Ammon's horn (tissue), 1 donor: Measurements from ENCODE around the gene ELP4.

Source experiments
- DNase-seq: peaks from one replicate; pipeline ENCODE4 v3.0.0-alpha.2; 2016; ENCODE audit warnings: low spot score

The ELP4 gene

GRCh38 chr11:31812383-31813381, 303.1 kb downstream of the ELP4 start:
- DNase-seq, result no peak

GRCh38 chr11:31813391-31814175, 304.0 kb downstream of the ELP4 start:
- no peak for DNase-seq

DNA sequence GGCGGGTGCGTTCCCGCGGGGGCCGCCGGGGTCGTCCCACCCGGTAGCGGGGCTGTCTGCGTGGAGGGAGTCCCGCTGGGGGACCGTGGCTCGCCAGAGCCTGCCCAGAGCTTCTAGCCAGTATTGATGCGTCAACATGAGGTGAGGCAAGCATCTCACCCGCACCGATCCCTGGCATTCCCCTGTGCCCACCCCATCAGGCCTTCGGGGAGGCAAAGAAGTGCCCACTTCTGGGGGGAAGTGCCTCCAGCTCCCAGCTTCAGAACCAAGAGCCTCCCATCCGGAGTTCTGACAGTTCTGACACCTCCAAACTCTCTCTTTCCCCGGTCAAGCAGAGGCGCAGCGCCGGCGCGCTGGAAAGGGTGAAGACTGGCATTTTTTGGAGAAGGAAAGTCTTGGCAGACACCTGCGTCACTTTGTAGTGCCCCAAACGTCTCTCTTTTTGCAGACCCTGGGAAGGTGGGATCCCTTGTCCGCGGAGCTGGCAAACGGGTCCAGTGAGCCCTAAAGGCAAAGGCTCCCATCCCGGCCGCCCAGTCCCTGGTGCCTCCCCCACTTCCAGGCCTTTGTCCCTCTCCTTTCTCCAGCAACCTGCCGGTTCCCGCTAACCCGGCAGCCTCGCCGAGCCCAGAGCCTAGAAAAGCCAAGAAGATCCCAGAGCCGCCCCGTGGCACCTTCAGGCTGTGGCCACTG, 304.8 kb downstream of the ELP4 start:
- DNase-seq, result no peak

DNA sequence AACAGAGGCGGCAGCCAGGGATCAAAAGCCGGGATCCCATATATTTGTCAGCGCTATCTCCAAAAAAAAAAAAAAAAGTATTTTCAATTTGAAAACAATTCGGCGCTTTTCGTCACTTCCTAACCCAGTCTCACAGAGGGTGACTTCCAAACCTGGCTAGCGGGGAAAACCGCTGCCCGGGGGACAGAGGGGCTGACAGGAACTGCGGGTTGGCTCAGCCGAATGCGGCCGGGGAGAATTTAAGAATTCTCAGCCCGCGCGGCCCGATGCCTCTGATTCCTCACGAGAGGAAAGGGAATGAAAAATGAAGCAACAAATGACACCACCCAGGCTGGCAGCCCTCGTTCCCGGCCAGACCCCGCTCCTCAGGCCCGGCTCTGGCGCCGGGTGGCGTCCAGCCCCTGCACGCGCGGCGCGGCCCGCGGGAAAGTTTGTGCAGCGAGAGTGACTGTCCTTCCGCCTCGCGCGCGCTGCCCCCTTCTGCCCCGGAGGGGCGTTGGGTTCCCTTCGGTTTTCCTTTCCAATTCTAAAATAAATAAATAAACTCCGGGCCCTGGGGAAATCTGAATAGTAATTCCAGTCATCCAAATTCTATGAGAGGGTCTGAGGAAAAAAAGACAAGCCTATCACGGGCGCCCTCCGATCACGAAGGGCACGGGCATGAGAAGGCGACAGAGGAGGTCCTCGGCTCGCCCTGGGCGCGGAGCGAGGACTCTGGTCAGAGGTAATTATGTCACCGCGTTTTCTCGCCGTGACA, 306.3 kb downstream of the ELP4 start:
- DNase-seq, result no peak

DNA sequence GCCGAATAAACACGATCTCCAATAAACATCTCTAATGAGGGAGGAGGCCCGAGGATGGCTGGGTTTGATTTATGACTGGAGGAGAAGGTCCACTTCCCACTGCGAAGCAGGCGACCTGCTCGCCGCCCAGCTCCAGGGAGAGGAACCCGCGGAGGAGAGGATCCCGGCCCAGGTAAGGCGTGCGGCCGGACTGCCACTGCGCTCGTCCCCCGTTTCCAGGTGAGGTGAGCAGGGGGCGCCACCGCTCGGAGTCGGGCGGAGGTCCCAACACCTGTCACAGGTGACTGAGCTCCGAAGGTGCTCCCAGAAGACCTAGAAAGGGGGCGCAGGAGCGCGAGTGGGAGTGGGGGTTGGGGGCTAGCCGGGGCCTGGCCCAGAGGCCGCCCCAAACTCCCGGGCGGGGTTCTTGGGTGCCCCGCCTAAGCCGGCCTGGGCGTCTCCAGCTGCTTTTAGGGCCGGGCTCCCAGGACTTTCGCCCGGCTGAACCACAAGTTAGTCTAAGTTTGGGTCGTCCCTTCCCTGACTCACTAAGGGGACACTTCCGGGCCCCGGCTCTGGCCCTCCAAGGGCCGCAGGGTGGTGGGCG, 307.0 kb downstream of the ELP4 start:
- no peak for DNase-seq

DNA sequence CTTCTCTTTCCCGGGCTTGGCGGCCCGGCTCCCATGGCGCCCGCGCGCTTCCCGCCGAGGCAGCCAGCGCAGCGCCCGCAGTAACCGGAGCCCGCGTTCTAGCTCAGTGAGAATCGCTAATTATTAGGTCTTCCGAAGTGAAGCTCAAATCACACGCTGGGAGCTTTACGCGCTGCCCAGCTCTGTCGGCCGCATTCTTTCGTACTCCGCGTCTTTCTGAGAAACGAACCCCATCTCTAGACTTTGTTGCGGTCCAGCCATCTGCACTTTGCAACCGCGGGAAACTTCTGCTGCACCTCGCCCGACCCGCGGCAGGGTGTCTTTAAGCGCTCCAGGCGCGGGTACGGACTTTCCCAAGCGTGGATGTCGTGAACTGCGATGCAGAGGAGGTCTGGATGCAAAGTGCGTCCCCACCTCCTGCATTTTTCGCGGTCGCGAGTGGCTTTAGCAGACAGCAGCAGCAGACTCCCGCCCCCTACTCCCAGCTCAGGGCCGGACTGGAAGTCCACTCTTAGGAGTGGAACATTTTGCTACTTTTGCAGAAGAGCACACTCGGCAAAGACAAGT, 307.6 kb downstream of the ELP4 start:
- no peak for DNase-seq

DNA sequence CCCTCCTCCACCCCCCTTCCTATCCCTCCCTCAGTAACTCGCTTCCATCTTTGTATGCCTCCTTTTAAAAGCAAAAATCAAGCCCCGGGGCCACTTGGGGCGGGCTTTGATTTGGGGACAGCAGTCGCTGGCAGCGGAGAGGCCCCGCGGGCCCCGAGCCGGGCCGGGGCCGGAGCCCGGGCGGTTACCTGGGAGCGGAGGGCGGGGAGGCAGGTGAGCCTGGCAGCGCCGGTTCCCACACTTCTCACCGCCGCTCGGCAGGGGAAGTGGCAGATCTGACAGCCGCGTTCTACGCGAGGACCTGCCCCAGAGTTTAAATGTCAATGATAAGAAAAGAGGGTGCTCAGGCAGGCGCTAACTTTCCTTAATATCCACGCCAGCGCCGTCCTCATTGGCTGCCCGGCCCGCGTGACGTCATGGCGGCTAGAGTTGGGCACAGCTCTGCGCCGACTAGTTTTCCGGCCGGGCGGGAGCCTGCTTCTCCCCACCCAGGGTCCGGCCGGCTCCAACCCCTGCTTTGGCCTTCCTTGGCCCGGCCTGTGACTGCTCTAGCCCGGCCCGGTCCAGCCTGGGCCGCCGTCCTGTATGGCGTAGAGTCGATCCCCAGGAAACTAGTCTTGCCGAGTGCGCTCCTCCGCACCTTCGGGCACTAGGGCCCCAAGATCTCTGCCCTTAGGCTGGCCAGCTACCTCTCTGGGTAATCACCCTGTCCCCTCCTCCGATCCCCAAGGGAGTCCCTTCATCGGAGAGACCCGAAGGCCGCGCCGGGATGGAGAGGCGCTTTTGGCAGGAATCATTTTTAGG, 308.3 kb downstream of the ELP4 start:
- no peak for DNase-seq

DNA sequence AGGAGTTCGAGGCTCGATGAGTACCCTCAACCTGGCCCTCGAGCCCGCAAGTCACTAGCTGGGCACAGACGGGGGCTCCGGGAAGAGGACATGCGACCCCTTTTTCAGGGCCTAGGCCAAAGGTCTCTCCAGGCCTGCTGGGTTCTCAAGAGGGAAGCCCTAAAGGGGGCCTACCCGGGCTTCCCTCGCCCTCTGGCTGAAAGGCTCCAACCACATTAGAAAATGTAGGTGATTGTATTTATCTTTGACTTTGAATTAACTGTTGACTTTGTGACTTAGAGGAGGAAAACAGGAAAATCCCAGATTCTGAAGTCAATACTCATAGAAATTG, 308.8 kb downstream of the ELP4 start:
- no peak for DNase-seq

- DNase-seq, result no peak
These were observed 309.3 kb downstream of the ELP4 start for GRCh38 chr11:31818874-31819331.

DNA sequence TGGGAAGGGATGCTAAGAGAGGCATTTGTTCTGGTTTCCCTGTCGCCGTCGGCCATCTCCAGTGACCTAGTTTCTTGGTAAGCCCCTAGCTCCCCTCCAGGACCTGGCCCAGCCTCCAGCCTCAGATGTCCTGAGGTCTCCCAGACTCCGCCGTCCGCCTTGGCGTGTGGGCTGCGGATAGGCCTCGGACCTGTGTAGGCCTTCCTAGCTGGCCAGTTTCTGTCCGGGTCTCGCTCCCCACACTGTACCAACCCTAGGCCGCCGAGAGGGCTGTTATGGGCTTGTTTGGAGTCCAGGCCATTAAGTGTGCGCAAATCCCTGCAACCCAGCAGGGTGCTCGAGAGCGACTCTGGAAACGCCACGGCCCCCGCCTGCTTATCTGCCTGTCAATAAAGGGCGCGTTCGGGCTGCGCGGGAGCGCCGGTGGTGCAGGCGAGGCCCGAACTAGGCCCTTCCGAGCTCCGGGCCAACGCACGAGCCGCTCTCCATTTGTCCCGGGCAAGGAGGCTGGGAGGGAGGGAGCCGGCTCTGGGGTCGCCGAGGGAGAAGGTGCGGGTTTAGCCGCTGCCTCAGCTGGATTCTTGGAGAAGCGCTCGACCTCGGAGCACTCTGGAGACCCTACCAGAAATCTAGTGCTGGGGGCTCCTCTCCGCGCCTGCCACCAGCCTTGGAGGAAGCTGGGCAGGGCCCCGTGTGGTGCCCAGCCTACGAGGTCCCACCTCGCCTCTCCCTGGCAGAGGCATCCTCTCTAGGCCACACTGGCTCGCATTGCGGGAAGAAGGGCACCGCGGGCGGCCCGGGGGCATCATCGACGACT, 310.3 kb downstream of the ELP4 start:
- DNase-seq, result no peak

GRCh38 chr11:31820438-31820818, 310.9 kb downstream of the ELP4 start:
- no peak for DNase-seq

GRCh38 chr11:31821235-31821764, 311.7 kb downstream of the ELP4 start:
- no peak for DNase-seq

DNA sequence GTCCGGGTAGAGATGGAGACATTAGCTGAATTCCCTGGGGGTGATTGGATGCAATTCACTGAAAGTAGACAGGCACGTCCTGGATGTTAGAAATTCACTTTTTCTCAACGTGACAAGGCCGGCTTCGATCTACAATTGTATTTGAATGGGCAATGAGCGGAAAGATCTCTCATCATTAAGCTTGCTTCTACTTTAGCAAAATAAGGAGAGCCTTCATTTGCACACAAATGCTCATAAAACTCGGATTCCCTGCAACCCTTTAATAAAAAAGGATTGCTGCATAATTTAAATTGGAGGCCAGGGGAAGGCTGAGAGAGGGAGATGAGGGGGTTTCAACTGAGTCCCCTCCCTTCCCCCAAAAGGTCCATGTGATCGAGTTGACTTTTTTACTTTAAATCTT, 312.2 kb downstream of the ELP4 start:
- no peak for DNase-seq

DNA sequence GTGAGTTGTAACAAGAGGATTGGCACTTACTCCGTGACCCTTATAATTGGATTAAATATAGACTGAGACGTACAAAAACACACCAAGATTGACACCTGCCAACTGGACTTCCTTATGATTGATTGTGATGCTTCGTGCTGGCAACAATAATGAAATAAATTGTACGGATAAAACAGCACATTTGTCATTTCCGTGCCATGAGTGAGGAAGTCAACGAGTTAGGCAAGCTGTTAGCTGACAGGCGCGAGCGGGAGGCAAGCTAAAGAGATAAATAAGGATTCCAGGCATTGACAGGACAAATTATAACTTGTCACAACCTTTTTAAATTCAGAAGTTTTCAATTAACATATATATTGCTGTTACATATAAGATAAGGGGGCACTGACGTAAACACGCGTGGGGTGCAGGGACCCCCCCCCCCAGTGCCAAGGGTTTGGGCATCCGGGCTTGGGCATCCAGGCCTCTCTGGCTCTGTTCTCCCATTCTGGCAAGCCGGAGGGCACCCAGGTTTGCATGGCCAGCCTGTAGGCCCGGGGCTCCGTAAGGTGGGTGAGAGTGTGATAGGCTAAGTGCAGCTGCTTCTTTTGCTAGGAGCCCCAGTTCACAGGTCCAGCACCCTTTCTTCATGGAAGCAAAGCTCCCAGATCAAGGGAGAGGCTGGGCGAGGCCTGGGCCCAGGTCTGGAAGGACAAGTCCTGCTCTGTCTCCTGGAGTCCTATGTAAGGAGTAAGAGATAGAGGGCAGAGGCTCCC, 312.8 kb downstream of the ELP4 start:
- DNase-seq, result no peak

GRCh38 chr11:31822927-31823643, 313.5 kb downstream of the ELP4 start:
- DNase-seq, result no peak

DNA sequence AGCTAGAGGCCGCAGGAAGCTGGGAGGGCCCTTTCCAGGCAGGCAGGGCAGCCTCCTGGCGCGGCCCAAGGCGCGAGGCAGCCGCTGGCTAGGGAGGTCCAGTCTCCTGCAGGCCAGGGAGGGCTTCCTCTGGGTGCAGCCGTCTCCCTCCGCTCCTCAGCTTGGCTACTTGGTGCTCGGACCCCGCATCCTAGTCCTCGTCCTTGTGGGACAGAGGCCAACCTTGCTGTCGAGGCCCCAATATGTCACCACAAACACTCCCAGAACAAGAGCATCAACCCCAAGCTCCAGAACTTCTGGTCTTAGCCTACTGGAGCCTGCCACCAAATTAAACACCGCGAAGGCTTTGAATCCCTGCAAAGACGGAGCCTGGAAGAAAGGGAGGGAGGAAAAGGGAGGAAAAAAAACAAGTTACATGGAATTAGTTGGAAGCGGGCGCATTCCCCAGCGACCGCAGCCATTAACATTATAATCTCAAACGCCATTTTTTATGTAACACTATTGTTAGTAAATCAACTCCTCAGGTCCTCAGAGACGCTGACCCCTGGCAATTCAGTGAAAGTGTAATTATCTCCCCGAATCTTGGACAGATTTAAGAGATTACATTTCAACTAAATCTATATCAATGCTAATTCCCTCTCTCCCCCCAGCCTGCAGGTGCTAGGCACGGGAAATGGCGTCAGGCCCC, 314.2 kb downstream of the ELP4 start:
- DNase-seq, result no peak

DNA sequence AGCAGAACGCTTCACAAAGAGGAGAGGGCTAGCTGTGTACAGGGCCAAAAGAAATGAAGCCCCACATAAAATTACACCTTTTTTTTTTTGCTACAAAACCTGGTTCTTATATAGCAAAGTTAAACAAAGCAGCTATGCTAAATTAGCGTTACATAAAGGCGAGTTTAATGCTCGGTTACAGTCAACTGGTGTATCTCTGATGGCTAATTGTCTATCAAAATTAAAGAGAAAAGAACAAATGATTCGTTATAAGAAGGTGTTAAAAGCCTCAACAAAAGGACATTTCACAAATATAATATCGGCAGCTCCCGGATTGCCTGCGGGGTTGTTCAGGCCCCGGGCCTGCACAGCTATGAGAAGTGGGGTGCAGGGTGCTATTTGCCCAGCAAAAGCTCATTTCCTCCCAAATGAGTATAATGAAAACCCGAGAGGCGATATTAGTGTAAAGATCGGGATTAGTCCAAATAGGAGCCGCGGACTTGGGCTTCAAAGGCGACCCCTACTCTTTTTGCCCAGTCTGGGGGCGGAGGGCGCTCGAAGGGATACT, 314.8 kb downstream of the ELP4 start:
- DNase-seq, result no peak
